Activated naive CD8-positive, alpha-beta T cell treated with anti-CD3 and anti-CD28 coated beads, Interleukin-2, amount 50 U/mL, for 24 hours (primary cell): Measurements from ENCODE around the gene SLMAP.

Source experiments
- ATAC-seq: fragments of 150-1000 bp; cut with Tn5 transposase; one replicate; pipeline ENCODE4 v1.10.0; 2021
- DNase-seq: peaks from one replicate; pipeline ENCODE4 v3.0.0; 2021
- H3K27ac Mint-ChIP-seq: one replicate; pipeline ENCODE4 v1.8.0; 2021; ENCODE audit warnings: mild to moderate bottlenecking, mixed read lengths
- H3K27me3 Mint-ChIP-seq: one replicate; pipeline ENCODE4 v1.8.0; 2021; ENCODE audit warnings: mixed read lengths
- H3K36me3 Mint-ChIP-seq: one replicate; pipeline ENCODE4 v1.8.0; 2021; ENCODE audit warnings: low read depth, mixed read lengths
- H3K4me1 Mint-ChIP-seq: one replicate; pipeline ENCODE4 v1.8.0; 2021; ENCODE audit warnings: mixed read lengths
- H3K4me3 Mint-ChIP-seq: one replicate; pipeline ENCODE4 v1.8.0; 2021; ENCODE audit warnings: mild to moderate bottlenecking, moderate library complexity, mixed read lengths
- H3K9me3 Mint-ChIP-seq: one replicate; pipeline ENCODE4 v1.8.0; 2021; ENCODE audit warnings: mixed read lengths

The SLMAP gene

GRCh38 chr3:57821765-57822164, 65.7 kb downstream of the SLMAP start:
- no peak overlapping the region for H3K27ac Mint-ChIP-seq
- no peak for DNase-seq
- no peaks in the 10 kb centered on the region for H3K27me3 Mint-ChIP-seq
- no peaks in the 10 kb centered on the region for H3K9me3 Mint-ChIP-seq
- no peak for ATAC-seq
- no peak overlapping the region for H3K4me3 Mint-ChIP-seq
- H3K36me3 Mint-ChIP-seq = peaks cover 3% of the 10 kb centered on the region
- H3K4me1 Mint-ChIP-seq = peaks cover 26% of the 10 kb centered on the region

- Mint-ChIP-seq H3K27me3 (no peaks in the 10 kb centered on the region), H3K27ac (no peak overlapping the region), H3K4me1 (peaks cover 26% of the 10 kb centered on the region), H3K4me3 (no peak overlapping the region), H3K9me3 (no peaks in the 10 kb centered on the region), H3K36me3 (peaks cover 3% of the 10 kb centered on the region)
- ATAC-seq = no peak
- DNase-seq = no peak
Measured at GRCh38 chr3:57822686-57823085, 66.6 kb downstream of the SLMAP start.

GRCh38 chr3:57825116-57825515, 69.0 kb downstream of the SLMAP start:
- H3K36me3 Mint-ChIP-seq = peaks cover 3% of the 10 kb centered on the region
- DNase-seq (no peak), ATAC-seq (no peak)
- H3K27ac Mint-ChIP-seq = no peak overlapping the region
- peaks cover 13% of the 10 kb centered on the region for H3K4me1 Mint-ChIP-seq
- no peak overlapping the region for H3K4me3 Mint-ChIP-seq
- H3K27me3 Mint-ChIP-seq = no peaks in the 10 kb centered on the region
- H3K9me3 Mint-ChIP-seq = no peaks in the 10 kb centered on the region

- H3K4me3 Mint-ChIP-seq = no peak overlapping the region
- no peak for ATAC-seq
- no peaks in the 10 kb centered on the region for H3K27me3 Mint-ChIP-seq
- DNase-seq = no peak
- H3K9me3 Mint-ChIP-seq = no peaks in the 10 kb centered on the region
- H3K36me3 Mint-ChIP-seq = peaks cover 10% of the 10 kb centered on the region
- no peak overlapping the region for H3K27ac Mint-ChIP-seq
- H3K4me1 Mint-ChIP-seq = peaks cover 13% of the 10 kb centered on the region
Measured at GRCh38 chr3:57826245-57826951, 70.3 kb downstream of the SLMAP start.

- Mint-ChIP-seq H3K27ac (no peak overlapping the region), H3K4me1 (peaks cover 13% of the 10 kb centered on the region), H3K4me3 (no peak overlapping the region), H3K27me3 (no peaks in the 10 kb centered on the region), H3K36me3 (peaks cover 15% of the 10 kb centered on the region), H3K9me3 (no peaks in the 10 kb centered on the region)
- ATAC-seq = no peak
- DNase-seq = no peak
Measured at GRCh38 chr3:57826952-57827723, 71.0 kb downstream of the SLMAP start.

DNA sequence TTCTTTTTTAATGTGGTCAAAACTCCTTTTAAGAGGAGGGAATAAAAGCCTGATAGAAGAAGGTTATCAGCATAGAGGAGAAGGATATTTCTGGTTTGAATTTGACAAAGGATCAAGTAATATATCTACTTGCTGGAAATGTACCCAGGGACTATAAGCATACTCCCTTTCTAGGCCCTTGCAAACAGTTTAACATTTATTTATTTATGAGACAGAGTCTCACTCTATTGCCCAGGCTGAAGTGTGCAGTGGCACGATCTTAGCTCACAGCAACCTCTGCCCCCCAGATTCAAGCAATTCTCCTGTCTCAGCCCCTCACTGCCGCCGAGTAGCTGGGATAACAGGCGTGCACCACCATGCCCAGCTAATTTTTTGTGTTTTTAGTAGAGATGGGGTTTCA, 71.6 kb downstream of the SLMAP start:
- Mint-ChIP-seq H3K9me3 (no peaks in the 10 kb centered on the region), H3K36me3 (peaks cover 18% of the 10 kb centered on the region), H3K4me1 (peaks cover 13% of the 10 kb centered on the region), H3K27ac (no peak overlapping the region), H3K4me3 (no peak overlapping the region), H3K27me3 (no peaks in the 10 kb centered on the region)
- no peak for ATAC-seq
- no peak for DNase-seq

GRCh38 chr3:57832486-57832885, 76.4 kb downstream of the SLMAP start:
- H3K4me1 Mint-ChIP-seq = no peaks in the 10 kb centered on the region
- ATAC-seq (no peak), DNase-seq (no peak)
- H3K27me3 Mint-ChIP-seq = no peaks in the 10 kb centered on the region
- H3K27ac Mint-ChIP-seq = no peak overlapping the region
- H3K9me3 Mint-ChIP-seq = no peaks in the 10 kb centered on the region
- no peak overlapping the region for H3K4me3 Mint-ChIP-seq
- peaks cover 16% of the 10 kb centered on the region for H3K36me3 Mint-ChIP-seq

- no peak for DNase-seq
- Mint-ChIP-seq H3K36me3 (peaks cover 16% of the 10 kb centered on the region), H3K4me3 (no peak overlapping the region), H3K27ac (no peak overlapping the region), H3K4me1 (no peaks in the 10 kb centered on the region), H3K27me3 (no peaks in the 10 kb centered on the region), H3K9me3 (no peaks in the 10 kb centered on the region)
- no peak for ATAC-seq
Measured at GRCh38 chr3:57832900-57833313, 76.8 kb downstream of the SLMAP start.

DNA sequence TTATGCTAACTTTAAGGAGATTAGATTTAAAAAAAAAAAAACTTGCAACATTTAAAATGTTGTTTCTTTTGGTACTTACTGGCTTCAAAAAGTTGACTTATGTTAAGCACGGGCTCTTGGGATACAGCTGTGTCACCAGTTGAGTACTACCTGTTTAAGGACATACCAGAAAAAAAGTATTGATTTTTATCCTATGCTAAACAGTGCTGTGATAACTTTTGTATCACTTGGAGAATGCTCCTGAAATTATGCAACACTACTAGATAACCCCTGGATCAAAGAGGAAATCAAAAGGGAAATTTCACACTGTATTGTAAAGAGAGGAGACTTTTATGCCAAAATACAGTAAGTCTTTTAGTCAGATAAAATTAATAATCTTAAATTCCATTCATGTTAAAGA, 77.7 kb downstream of the SLMAP start:
- Mint-ChIP-seq H3K9me3 (no peaks in the 10 kb centered on the region), H3K27ac (no peak overlapping the region), H3K4me3 (no peak overlapping the region), H3K27me3 (no peaks in the 10 kb centered on the region), H3K4me1 (no peaks in the 10 kb centered on the region), H3K36me3 (peaks cover 16% of the 10 kb centered on the region)
- no peak for ATAC-seq
- DNase-seq = no peak

GRCh38 chr3:57837686-57838085, 81.6 kb downstream of the SLMAP start:
- Mint-ChIP-seq H3K36me3 (peaks cover 4% of the 10 kb centered on the region), H3K4me3 (no peak overlapping the region), H3K4me1 (peaks cover 5% of the 10 kb centered on the region), H3K27me3 (no peaks in the 10 kb centered on the region), H3K9me3 (no peaks in the 10 kb centered on the region), H3K27ac (no peak overlapping the region)
- DNase-seq (no peak), ATAC-seq (no peak)

DNA sequence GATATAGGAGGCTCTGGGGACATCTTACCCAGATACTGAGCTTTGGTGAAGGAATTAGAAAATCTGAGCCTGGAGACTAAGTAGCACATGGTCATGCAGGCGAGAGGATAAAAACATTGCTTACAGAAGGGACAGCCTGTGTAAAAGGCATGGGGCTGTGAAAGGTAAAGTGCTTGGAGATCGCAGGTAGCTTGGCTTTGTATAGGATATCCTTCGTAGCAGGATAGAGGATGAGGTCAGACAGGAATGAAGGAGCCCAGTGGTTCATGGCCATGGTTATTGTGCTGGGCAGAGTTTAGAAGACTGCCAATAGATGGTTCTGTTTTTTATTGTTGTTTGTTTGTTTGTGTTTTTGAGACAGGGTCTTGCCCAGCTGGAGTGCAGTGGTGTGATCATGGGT, 82.5 kb downstream of the SLMAP start:
- Mint-ChIP-seq H3K4me1 (peaks cover 5% of the 10 kb centered on the region), H3K9me3 (no peaks in the 10 kb centered on the region), H3K4me3 (no peak overlapping the region), H3K36me3 (peaks cover 4% of the 10 kb centered on the region), H3K27me3 (no peaks in the 10 kb centered on the region), H3K27ac (no peak overlapping the region)
- ATAC-seq (no peak), DNase-seq (no peak)

DNA sequence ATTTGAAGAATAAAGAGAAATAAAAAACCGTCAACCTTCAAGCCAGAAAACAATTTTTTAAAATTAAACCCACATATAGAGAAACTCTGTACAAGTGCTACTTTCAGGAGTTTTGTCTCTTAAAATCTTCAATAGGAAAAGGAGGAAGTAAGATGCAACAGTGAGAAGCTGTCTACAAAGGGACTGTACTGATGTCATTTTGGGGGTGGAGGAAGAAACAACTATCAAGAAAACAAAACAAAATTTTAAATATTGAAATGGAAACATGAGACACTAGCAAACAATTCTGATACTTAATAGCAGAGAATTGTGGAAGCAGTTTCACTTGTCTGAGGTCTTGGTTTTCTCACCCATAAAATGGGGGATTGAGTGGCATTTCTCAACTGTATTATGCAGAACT, 84.4 kb downstream of the SLMAP start:
- H3K9me3 Mint-ChIP-seq = no peaks in the 10 kb centered on the region
- H3K27me3 Mint-ChIP-seq = no peaks in the 10 kb centered on the region
- H3K4me1 Mint-ChIP-seq = peaks cover 5% of the 10 kb centered on the region
- H3K4me3 Mint-ChIP-seq = no peak overlapping the region
- no peak for DNase-seq
- H3K27ac Mint-ChIP-seq = no peak overlapping the region
- peaks cover 5% of the 10 kb centered on the region for H3K36me3 Mint-ChIP-seq
- ATAC-seq = no peak

DNA sequence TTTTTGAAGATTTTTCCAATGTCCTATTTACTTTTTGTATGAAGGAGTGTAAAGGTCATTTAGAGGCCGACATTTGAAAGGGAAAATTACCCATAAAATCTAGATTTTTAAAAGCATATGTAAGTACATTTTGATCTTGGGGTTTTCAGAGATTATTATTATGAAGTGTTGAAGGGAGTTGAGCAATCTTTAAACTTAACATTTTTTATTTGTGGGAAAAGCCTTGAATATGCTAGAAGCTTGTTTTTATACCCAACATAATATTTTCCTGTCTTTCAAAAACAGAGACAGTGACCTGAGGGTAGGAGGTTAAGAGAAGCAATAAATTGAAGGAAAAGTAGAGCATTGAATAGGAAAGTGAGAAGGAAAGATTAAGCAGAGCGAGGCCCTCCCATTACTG, 85.7 kb downstream of the SLMAP start:
- Mint-ChIP-seq H3K36me3 (peaks cover 5% of the 10 kb centered on the region), H3K9me3 (no peaks in the 10 kb centered on the region), H3K4me1 (peaks cover 5% of the 10 kb centered on the region), H3K4me3 (no peak overlapping the region), H3K27ac (no peak overlapping the region), H3K27me3 (no peaks in the 10 kb centered on the region)
- ATAC-seq (no peak), DNase-seq (no peak)

- H3K36me3 Mint-ChIP-seq = peaks cover 4% of the 10 kb centered on the region
- H3K27ac Mint-ChIP-seq = no peak overlapping the region
- H3K4me3 Mint-ChIP-seq = no peak overlapping the region
- H3K27me3 Mint-ChIP-seq = no peaks in the 10 kb centered on the region
- DNase-seq (no peak), ATAC-seq (no peak)
- H3K4me1 Mint-ChIP-seq = no peaks in the 10 kb centered on the region
- no peaks in the 10 kb centered on the region for H3K9me3 Mint-ChIP-seq
Measured at GRCh38 chr3:57848177-57848738, 92.1 kb downstream of the SLMAP start.

DNA sequence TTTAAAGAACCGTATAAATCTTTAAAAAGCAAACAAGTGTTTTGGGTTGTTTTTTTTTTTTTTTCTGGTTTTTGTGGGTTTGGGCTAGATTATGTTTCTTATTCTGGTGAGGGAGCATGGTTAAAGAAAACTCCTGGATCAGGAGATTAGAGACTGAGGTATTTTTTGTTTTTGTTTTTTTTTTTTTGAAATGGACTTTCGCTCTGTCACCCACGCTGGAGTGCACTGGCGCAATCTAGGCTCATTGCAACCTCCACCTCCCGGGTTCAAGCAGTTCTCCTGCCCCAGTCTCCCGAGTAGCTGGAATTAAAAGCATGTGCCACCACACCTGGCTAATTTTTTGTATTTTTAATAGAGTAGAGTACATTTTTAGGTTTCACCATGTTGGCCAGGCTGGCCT, 95.2 kb downstream of the SLMAP start:
- no peak for ATAC-seq
- Mint-ChIP-seq H3K36me3 (peaks cover 2% of the 10 kb centered on the region), H3K4me3 (no peak overlapping the region), H3K27me3 (no peaks in the 10 kb centered on the region), H3K4me1 (no peaks in the 10 kb centered on the region), H3K9me3 (no peaks in the 10 kb centered on the region), H3K27ac (no peak overlapping the region)
- no peak for DNase-seq
